ENCODE measurements around the gene FAM50A.

Gene FAM50A

GRCh38 chrX:154401045-154401799 is 42.7 kb upstream of the FAM50A start:
- H3K27ac ChIP-seq, result peak overlapping the region; percentile 97
- TF ChIP-seq, protein P1, sequence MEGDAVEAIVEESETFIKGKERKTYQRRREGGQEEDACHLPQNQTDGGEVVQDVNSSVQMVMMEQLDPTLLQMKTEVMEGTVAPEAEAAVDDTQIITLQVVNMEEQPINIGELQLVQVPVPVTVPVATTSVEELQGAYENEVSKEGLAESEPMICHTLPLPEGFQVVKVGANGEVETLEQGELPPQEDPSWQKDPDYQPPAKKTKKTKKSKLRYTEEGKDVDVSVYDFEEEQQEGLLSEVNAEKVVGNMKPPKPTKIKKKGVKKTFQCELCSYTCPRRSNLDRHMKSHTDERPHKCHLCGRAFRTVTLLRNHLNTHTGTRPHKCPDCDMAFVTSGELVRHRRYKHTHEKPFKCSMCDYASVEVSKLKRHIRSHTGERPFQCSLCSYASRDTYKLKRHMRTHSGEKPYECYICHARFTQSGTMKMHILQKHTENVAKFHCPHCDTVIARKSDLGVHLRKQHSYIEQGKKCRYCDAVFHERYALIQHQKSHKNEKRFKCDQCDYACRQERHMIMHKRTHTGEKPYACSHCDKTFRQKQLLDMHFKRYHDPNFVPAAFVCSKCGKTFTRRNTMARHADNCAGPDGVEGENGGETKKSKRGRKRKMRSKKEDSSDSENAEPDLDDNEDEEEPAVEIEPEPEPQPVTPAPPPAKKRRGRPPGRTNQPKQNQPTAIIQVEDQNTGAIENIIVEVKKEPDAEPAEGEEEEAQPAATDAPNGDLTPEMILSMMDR (conservative IDR thresholded peaks at IDR 0.05), result no peak
- TF ChIP-seq ZFX (IDR thresholded peaks at IDR 0.05), result no peak

DNA sequence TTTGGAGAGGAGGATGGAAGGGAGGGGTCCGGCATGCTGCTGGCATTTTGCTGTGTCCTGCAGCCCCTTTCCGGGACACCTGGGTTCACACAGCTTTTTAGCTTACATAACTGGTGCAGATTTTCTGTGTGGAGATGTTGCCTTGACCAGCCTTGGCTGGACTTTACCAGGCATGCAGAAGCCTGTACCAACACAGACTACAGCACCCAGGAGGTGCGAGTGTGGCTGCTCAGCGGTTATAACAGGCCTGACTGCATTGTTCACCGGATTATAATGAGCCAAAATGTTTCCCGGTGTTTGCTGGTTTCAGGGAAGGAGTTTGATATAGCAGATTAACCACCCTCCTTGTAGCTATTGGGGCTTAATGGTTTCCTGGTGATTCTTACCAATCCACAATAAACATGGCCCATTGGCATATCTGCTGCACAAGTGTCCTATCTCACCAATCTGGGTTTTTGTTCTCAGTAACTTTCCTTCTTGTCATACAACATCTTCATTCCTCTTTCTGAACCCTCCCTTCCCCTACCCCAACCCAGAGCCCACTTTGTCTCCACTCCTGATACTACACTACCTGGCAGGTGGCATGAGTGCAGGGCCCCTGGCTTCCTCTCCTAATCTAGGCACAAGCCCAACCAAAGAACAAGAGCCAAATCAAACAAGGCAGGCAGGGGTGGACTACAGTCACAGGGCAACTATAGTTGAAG is 41.9 kb upstream of the FAM50A start:
- no peak for TF ChIP-seq ZFX (IDR thresholded peaks at IDR 0.05)
- TF ChIP-seq, protein P1 (conservative IDR thresholded peaks at IDR 0.05), result no peak
- H3K27ac ChIP-seq, result peak overlapping the region; percentile 97

DNA sequence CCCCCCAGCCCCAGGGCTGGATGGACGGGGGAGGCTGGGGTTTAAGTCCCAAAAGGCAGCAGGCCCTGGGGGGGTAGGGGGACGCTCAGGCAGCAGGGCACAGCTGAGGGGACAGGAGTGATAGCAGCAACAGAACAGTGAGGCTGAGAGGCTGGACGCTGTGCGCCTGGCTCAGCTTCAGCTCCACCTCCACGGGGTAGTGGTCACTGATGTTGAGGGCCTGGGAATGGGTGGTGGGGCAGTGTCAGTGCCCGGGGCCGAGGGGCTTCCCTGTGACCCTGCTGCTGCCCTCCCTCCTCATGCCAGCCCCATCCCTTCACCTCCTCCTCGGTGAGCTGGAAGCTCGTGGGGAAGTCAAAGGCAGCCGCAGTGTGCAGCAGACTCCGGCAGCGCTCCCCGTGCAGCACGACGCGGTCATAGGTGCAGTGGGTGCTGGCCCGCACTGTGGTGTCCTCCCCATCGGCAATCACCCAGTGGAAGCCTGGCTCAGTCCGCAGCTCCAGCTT is 41.3 kb upstream of the FAM50A start:
- peak overlapping the region; percentile 97 for H3K27ac ChIP-seq
- TF ChIP-seq ZFX (IDR thresholded peaks at IDR 0.05), result no peak
- TF ChIP-seq, protein P1 (conservative IDR thresholded peaks at IDR 0.05), result no peak

DNA sequence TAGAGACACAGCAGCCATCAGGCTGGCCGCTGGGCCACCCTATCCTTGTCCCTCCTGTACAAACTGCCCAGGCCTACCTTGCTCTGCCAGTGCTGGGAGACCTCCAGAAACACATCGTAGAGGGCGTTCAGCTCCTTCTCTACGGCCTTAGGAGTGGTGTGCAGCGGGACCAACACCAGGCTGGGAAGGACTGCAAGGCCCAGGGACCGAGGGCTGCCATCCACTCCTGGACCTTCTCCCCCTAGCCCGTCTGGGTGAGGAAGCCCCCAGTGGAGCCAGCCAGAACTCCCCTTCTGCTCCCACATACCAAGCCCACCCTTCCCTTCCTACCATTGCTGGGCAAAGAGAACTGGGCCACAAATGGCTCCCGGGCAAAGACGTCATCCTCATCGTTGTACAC is 40.7 kb upstream of the FAM50A start:
- TF ChIP-seq, protein P1 (conservative IDR thresholded peaks at IDR 0.05), result no peak
- no peak for TF ChIP-seq ZFX (IDR thresholded peaks at IDR 0.05)
- H3K27ac ChIP-seq, result no peak overlapping the region; the same call in 1 of the 2 replicates

DNA sequence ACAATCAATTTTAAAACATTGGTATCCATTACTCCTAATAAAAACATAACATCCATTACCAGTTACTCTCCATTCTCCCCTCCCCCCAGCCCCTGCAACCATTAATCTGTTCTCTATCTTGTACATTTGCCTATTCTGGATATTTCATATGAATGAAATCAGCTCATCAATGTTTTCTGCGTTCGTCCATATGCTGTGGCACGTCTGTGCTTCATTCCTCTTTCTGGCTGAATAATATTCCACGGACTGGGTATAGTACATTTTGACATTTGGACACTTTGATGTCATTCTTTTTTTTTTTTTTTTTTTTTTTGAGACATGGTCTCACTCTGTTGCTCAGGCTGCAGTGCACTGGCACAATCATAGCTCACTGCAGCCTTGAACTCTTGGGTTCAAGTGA is 40.1 kb upstream of the FAM50A start:
- no peak for TF ChIP-seq ZFX (IDR thresholded peaks at IDR 0.05)
- no peak overlapping the region for H3K27ac ChIP-seq

GRCh38 chrX:154404625-154405192 is 39.2 kb upstream of the FAM50A start:
- no peak for TF ChIP-seq ZFX (IDR thresholded peaks at IDR 0.05)
- TF ChIP-seq, protein P1 (conservative IDR thresholded peaks at IDR 0.05), result no peak
- H3K27ac ChIP-seq, result no peak overlapping the region

DNA sequence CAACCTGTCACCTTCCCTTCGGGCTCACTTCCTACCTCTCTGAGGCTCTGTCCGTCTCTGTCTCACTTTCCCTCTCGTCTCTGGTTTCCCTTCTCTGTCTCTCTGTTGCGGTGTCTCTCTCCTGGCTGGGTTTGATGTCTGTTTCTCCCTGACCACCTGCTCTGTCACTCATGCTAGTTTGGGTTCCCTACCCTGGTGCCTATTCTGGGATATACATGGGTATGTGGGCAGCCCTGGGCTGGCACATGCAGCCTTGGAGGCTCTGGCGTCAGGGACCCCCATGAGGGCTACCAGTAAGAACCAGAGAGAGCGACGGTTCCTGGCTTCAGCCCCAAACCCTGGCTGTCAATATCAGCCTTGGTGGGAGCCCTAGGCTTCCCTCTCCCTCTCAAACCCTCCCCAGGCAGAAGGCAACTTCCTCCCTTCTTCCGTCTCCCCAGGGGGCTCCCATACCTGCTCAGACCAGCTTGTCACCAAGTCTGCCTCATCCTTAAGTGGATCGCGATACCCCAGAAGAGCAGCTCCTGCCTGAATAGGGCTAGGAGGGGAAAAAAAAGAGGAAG is 35.2 kb upstream of the FAM50A start:
- no peak overlapping the region for H3K27ac ChIP-seq

More for the DNA sequence above, 35.2 kb upstream of the FAM50A start:
- TF ChIP-seq, protein P1 (conservative IDR thresholded peaks at IDR 0.05), result no peak
- TF ChIP-seq ZFX (IDR thresholded peaks at IDR 0.05), result no peak
